CD4-positive, alpha-beta T cell treated with Interleukin-12 subunit alpha and Interleukin-12 subunit beta, for 1 hour (primary cell): ENCODE data around the gene KIT.
A peak's percentile ranks its signal among the peaks of the same experiment; 100 is the strongest.

Experiments used
- DNase-seq: peaks from one replicate; pipeline ENCODE4 v3.0.0-alpha.2; 2020

KIT gene

DNA sequence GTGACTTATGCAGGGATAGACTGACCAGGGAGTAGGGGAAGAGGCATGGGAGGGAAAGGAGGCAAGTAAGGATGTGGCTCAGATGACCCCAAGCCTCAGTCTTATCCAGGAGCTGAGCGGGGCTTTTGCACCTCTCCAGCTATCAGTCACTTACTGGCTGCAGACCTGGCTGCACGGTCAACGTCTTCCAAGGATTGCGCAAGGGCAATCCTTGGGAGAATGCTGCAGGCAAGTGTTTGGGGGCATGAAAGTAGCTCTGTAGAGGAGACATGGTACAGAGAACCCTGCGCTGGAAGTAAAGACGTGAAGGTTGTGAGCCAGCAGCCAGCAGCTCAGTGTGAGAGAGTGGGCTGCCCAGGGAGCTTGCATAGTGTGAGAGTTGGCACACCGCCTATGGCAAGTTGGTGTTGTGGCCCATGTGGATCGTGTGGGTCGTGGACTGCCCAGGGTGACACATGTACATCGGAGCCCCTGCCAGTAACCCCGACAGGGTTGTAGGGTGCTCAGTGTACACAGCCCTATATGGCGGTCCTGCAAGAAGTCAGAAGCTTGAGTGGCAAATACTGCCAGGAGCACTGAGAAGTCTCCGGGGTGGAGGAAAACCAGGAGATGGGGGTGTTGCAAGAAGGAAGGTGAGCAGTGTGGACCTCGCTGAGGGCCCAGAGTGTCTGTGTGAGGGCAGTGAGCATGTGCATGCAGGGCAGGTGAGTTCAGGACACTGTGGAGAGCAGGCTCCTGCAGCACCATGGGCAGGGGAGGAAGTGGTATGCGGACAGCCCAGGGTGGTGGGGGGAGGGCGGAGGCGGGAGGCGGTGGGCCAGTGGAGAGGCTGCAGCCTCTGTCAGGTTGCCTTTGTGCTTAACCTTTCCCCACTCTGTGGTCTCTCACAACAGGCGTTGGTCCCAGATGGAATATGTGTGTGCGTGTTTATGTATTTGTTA lies 50.9 kb downstream of the KIT start:
- no peak for DNase-seq

DNA sequence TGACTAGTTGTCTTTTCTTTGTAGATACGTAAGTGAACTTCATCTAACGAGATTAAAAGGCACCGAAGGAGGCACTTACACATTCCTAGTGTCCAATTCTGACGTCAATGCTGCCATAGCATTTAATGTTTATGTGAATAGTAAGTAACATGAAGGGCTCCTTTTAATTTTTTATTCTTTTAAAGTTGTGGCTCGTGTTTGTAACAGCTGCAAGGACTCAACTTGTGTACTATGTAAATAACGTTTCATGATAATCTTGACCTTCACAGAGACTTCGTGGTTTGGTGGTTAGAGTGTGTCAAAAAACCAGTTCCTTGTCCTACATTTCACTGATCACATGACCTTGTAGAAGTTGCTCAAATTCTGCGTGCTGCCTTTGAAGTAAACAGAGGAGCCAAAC lies 51.6 kb downstream of the KIT start:
- peak; percentile 12 for DNase-seq

DNA sequence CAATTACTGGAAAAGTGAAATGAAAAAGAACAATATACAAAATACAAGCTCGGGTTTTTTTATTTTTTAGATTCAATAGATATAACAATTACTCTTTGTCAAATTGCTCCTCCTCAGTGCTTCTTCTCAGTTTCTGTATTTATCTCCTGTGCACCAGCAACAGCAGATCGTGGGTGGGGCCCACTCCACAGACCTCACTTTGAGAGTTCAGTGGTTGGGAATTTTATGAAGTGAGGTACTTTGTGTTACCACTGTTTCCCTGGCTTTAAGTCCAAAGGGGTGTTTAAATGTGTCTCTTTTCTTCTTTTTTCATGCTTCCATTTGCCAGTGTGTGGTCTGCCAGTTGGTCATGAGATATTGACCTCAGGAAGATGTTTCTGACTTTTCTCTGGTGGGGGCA lies 54.4 kb downstream of the KIT start:
- no peak for DNase-seq

DNA sequence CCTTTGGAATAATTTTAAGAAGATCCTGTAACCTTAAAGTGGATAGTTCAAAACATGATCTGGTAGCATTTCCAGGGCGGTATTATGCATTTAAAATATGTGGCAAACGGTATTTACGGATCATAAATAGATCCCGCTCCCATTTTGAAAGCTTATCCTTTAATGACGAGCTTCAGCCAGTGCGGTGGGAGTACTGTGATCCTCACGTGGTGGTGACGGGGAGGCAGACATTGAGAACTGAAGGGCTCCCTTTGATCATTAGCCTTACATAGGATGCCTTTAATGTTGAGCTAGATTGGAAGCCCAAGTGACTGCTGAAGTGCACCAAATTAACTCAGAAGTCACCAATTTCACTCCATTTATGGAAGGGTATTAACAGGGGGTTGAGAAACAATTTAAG lies 56.9 kb downstream of the KIT start:
- DNase-seq = no peak

DNA sequence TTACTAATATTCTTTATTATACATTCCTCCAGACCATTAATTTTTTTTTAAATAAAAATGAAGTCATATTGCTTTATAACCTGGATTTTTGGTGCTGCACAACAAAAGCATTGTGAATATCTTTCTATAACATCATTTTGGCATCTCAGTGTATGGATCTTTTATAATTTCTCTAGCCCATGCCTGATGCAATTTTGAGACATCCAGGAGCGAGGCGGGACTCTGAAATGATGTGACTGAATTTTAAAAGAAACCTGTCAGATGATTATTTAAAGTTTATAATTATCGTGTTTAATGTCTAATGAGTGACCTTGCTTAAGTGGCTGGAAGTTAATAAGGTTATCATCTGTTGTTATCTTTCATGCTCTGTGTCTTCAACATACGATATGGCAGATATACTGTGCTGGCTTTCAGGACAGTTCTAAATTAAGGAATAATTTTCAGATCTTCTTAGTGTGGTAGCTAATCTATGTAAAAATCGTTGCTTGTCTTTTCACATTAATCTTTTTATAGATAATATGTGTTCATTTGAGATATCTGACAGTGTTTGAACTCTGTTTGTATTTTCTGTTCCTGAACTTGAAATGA lies 58.8 kb downstream of the KIT start:
- no peak for DNase-seq

DNA sequence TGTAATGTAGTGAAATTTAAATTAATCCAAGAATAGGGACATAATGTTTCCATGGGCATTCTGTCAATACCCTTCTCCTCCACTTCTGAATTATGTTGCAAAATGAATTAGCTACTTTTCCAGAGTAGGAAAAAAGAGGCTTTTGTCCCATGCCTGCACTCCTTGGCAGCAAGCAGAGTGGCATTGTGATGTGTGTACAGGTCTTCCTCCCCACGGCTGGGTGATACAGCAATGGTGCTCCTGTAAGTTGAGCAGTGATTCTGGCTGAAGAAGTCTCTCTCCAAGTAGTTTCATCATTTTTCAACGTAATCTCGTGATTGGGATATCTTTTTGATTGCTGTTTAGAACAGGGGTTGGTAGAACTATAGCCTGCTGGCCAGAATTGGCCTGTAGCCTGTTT lies 59.9 kb downstream of the KIT start:
- no peak for DNase-seq

DNA sequence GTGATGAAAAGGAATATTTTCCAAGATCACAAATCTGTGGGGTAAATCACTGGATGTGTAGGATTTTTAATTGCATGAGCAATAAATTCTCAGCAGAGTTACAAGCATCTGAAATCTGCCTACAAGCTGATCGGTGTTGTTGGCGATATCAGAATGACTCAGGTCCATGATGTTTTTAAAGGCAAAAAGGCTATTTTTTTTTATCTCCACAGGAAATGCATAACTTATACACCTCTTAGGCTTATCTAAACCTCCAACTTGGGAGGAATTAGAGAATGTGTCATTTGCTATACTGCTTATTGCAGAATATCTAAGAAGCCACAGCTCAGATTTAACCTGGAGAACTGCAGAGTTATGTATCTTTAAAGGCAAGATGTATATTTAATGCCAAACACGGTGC lies 61.6 kb downstream of the KIT start:
- DNase-seq = no peak

DNA sequence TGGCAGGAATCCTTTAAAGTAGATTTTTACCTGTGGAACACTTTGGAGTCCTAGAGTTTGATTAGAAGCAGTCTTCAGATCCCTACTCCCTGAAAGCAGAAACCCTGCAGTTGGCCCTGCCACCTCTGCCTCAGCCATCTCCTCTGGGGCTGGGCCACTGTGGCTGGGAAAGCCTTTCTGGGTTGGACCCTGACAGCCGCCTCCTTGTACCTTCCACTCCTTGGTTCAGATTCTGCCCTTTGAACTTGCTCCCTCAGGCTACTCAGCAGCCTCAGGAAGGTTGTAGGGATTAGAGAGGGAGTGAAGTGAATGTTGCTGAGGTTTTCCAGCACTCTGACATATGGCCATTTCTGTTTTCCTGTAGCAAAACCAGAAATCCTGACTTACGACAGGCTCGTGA lies 65.5 kb downstream of the KIT start:
- no peak for DNase-seq

DNA sequence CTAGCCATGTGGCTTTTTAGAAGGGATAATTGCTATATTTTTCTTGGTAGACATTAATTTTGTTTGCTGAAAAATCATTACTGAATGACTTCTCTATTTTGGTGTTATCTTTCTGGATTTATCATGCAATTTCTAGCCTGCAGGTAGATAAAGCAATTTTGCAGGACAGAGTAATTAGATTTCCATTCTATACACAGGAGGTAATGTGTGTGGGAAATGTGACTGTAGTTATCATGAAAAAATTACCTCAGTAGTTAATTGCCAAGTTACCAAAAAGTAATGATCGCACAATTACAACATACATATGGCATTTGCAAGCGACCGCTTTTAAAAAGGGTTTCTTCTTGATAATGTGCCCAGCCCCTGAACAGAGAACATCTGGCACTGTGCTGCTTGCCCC lies 66.1 kb downstream of the KIT start:
- no peak for DNase-seq

DNA sequence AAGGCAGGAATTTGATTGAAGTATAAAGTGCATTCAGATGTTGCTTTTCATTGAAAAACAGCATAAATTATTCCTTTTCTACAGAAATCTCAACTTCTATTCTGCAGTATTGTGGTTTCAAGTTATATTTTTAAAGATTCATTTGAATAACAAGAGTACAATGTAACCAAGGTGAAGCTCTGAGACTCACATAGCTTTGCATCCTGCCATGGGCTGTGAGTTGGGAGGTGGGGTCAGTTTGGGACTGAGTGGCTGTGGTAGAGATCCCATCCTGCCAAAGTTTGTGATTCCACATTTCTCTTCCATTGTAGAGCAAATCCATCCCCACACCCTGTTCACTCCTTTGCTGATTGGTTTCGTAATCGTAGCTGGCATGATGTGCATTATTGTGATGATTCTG lies 69.2 kb downstream of the KIT start:
- DNase-seq = no peak

DNA sequence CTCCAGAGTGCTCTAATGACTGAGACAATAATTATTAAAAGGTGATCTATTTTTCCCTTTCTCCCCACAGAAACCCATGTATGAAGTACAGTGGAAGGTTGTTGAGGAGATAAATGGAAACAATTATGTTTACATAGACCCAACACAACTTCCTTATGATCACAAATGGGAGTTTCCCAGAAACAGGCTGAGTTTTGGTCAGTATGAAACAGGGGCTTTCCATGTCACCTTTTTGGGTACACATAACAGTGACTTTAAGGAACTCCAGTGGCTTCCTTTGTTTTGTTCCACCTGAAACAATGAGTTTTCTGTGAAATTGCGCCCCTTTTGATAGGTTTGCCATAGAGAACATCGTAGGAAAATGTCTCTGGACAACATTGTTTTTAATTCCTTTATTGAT lies 69.6 kb downstream of the KIT start:
- DNase-seq = no peak

DNA sequence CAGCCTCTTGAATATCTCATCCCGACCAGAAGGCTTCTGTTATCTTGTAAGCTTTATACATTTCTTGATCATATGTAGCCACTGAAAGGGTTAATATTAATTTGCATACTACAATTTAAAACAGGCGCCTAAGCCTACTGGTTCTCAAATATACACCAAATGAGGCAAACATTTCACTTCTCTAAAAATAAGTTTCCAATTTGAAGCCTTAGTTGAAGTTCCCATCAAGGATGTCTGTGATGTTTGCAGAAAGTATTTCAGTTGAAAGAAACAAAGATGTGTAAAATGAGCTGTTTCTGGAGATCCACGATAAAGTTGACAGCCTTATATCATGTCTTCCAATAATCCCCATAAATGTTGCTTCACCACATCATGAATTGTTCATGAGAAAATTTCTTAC lies 70.6 kb downstream of the KIT start:
- DNase-seq = no peak

DNA sequence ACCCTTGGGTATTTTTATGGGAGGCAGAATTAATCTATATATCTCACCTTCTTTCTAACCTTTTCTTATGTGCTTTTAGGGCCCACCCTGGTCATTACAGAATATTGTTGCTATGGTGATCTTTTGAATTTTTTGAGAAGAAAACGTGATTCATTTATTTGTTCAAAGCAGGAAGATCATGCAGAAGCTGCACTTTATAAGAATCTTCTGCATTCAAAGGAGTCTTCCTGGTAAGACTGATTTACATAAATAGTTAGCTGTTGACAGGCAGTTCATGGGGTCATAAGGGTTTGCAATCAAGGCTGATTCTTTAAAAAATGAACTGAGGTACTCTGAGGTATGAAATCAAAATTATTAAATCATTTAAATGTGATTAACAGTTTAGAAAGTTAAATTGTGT lies 71.5 kb downstream of the KIT start:
- no peak for DNase-seq

DNA sequence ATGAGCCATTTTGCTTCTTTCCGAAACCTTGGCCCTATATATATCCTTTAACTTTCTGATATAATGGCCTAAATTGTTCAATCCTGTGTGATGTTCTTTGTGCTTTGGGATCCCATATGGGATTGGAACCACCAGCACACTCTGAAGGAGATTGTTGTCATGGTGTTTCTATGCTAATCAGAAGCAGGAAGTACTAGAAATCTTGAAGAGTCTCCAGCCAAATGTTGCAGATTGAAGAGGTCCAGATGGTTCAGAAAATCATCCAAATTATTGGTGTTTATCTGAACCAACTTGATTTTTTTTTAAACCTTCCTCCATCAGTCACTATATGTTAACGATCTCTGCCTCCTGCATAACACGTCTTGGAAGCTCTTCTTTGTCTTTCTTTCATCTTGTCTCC lies 72.8 kb downstream of the KIT start:
- no peak for DNase-seq

DNA sequence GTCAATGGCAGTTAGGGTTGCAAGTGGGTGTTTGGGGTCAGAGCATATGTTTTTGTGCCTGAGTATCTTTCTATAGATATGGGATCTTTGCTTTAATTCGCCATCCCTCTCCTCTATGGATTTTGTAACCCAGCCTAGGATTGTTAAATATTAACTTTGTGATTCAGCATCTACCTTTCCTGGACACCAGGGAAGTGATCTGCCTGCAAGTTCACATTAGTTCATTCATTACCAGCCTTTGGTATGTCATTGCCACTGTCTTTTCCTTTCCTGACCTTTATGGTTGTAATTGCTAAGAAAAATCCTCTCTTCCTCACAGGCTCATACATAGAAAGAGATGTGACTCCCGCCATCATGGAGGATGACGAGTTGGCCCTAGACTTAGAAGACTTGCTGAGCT lies 73.8 kb downstream of the KIT start:
- DNase-seq = no peak

DNA sequence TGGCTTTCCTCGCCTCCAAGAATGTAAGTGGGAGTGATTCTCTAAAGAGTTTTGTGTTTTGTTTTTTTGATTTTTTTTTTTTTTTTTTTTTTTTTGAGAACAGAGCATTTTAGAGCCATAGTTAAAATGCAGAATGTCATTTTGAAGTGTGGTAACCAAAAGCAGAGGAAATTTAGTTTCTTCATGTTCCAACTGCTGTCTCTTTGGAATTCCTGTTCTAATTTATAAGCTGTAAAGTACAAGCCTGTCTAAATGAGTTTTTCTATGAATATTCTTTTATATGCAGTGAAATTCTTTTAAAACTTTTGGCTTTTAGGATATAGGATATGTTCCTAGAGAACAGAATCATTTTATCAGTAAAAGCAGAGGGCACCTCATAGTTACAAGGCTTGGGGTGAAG lies 74.2 kb downstream of the KIT start:
- no peak for DNase-seq

DNA sequence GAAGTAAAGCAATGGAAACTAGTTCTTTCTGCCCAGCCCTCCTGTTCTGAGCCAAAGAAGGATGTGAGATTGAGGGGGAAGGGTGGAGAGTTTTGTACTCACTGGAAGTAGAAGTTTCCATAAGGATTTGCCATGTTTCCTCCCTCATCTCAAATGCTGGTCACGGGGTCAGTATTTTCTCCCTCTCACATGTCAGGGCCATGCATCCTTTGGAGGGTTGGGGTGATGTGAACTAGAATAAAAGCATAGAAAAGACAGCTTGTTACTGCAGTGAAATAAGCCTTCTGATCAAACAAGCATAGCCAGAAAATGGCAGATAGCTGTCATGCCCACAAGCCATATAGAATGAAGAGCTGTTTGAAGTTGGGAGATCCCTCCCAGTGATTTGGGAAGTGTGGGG lies 79.7 kb downstream of the KIT start:
- DNase-seq = no peak

DNA sequence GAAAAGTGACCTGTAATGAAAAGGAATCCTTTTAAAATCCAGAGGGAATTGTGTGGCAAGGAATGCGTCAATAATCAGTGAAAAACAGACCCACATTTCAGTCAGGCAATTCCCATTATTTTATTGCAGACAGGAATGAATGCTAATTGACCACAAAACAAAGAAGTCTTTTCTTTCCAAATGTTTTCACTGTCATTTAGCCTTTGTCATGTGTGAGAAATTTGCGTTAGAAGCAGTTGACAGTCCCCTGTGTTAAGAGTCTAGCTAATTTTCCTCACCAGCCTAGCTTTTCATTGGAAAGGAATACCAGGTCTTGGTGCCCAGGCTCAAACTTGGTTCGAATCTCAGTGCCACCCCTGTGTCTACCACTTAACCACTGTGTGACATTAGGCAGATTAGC lies 83.4 kb downstream of the KIT start:
- no peak for DNase-seq

DNA sequence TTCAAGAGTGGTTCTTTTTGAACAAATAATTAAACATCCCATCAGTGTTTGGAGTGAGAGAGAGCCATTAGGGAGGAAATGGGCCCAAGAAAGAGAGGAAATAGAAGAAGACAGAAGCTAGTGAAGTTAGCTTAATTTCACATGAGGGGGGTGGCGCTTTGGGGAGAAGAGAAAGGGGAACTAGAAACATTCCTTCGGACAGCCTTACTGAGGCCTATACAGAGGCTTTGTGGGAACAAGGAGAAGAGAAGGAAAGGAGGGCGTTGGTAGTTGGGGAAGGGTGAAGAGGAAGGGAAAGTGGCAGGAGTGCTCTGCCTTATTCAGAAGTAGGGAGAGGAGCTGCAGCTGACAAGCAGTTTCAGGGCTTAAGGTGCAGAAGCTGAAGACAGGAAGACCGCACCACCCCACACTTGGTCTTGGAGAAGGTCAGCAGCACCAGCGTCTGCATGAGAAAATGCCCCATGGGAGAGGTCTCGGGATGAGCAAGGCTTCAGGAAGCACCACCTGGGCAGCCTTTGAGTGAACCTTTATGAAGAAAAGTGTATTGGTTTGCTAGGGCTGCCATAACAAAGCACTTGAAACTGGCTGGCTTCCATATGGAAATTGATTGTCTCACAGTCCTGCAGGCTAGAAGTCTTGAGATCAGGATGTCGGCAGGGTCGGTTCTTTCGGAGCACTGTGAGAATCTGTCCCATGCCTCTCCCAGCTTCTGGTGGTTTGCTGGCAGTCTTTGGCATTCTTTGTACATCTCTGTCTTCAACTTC lies 85.1 kb downstream of the KIT start:
- DNase-seq = no peak

DNA sequence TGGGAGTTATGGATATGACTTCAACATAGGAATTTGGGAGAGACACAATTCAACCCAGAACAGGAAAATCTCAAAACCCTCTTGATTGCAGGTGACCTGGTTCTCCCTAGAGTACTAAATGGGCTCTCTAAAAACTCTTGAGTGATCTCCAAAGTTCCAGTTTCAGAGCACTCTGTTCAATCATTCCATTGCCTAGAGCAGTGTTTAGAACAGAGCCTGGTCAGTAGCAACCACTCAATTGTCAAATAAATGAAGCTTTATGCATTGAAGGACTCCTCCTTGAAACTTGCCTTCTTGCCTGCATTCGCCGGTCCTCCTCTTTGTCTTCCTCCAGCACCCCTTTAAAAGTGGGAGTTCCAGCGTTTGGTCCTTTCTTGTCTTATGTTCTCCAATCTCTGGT lies 85.8 kb downstream of the KIT start:
- no peak for DNase-seq

DNA sequence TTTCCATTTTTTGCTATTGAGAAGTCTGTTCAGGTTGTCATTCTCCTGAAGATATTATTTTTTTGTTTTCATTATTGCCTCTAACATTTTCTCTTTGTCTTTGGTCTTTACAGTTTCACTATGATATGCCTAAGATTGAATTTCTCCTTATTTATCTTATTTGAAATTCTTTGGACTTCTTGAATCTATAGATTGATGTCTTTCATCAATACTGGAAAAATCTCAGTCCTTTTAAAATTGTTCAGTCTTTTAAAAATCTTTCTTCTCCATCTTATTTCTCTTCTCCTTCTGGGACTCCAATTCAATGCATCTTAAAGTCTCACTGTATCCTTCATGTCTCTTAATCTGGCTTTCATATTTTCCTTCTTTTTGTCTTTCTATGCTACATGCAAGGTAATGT lies 86.7 kb downstream of the KIT start:
- no peak for DNase-seq

DNA sequence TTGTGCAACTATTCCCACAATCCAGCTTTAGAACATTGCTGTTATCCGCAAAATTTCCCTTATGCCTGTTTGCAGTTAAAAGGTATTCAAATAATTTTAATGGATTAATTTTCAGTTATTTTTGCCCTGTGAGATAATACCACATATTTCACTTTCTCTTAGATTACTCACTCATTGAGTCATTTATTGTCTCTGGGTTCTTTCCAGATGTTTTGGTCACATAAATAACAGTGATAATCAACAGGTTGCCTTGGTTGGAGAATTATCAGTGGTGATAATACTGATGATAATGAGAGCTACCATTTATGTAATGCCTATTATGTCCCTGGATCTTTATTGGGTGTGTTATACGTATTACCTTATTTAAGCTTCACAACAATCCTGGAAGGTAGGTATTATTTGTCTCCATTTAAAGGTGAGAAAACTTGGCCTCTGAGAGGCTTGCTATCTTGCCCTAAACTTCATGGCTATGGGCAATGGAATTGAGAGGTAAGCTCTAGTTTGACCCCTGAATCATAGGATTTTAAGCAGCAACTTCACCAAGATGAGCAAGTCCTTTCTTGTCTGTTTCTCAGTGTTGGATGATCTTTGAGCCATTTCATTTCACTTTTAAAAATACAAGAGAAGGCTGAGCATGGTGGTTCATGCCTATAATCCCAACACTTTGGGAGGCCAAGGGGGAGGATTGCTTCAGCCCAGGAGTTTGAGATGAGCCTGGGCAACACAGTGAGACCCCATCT lies 87.4 kb downstream of the KIT start:
- no peak for DNase-seq

DNA sequence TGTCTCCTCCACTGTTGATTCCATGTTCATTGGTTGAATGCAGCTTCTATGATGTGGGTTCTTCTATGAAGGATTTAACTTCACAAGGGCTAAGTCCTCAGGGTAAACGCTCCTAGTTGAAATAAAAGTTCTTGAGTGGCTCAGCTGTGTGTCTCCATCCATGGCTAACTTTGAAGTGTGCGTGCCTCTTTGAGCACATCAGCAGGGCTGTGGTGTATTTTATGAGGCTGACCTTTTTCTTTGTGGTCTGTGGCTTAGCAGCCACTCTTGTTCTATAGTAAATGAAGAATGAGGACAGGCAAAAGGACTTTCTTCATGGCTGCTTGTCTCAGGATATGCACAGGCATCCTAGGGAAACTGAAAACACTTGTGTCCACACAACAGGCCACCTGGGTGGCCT lies 88.5 kb downstream of the KIT start:
- no peak for DNase-seq
